ENCODE results near the gene MTARC2.
A peak's percentile ranks its signal among the peaks of the same experiment; 100 is the strongest.

MTARC2 gene

GRCh38 chr1:220768126-220768601 lies 20.0 kb downstream of the MTARC2 start:
- no peak for DNase-seq (ENCODE audit: low read depth, low spot score)

- no peak for DNase-seq (ENCODE audit: low read depth, low spot score)
Observed at GRCh38 chr1:220769205-220769604, 21.1 kb downstream of the MTARC2 start.

GRCh38 chr1:220770245-220770913 lies 22.3 kb downstream of the MTARC2 start:
- DNase-seq (ENCODE audit: low read depth, low spot score), result no peak

GRCh38 chr1:220772846-220773245 lies 24.7 kb downstream of the MTARC2 start:
- DNase-seq (ENCODE audit: low read depth, low spot score), result no peak

- DNase-seq (ENCODE audit: low read depth, low spot score), result peak; percentile 52
Observed at GRCh38 chr1:220775240-220775853, 27.2 kb downstream of the MTARC2 start.

GRCh38 chr1:220776254-220776653 lies 28.1 kb downstream of the MTARC2 start:
- no peak for DNase-seq (ENCODE audit: low read depth, low spot score)

GRCh38 chr1:220776720-220777326 lies 28.7 kb downstream of the MTARC2 start:
- DNase-seq (ENCODE audit: low read depth, low spot score), result peak; percentile 91

GRCh38 chr1:220783453-220783852 lies 35.3 kb downstream of the MTARC2 start:
- DNase-seq (ENCODE audit: low read depth, low spot score), result no peak

- peak; percentile 16 for DNase-seq (ENCODE audit: low read depth, low spot score)
Observed at GRCh38 chr1:220784751-220785150, 36.6 kb downstream of the MTARC2 start.

GRCh38 chr1:220785166-220786056 lies 37.3 kb downstream of the MTARC2 start:
- peak; percentile 17 for DNase-seq (ENCODE audit: low read depth, low spot score)

- no peak for DNase-seq (ENCODE audit: low read depth, low spot score)
Observed at GRCh38 chr1:220786057-220786336, 37.9 kb downstream of the MTARC2 start.

- peak; percentile 79 for DNase-seq (ENCODE audit: low read depth, low spot score)
Observed at GRCh38 chr1:220786337-220787068, 38.4 kb downstream of the MTARC2 start, which contains the start of gene MTARC1. TSS of gene MTARC1 (plus strand) at chr1:220786913. CDS start at chr1:220786945, 32 bp downstream.

GRCh38 chr1:220787069-220787619 lies 39.0 kb downstream of the MTARC2 start:
- DNase-seq (ENCODE audit: low read depth, low spot score), result peak; percentile 79

- DNase-seq (ENCODE audit: low read depth, low spot score), result no peak
Observed at GRCh38 chr1:220788900-220789299, 40.8 kb downstream of the MTARC2 start.

GRCh38 chr1:220789532-220790147 lies 41.5 kb downstream of the MTARC2 start:
- no peak for DNase-seq (ENCODE audit: low read depth, low spot score)

- DNase-seq (ENCODE audit: low read depth, low spot score), result no peak
Observed at GRCh38 chr1:220791285-220791684, 43.2 kb downstream of the MTARC2 start.

GRCh38 chr1:220791956-220792355 lies 43.8 kb downstream of the MTARC2 start:
- no peak for DNase-seq (ENCODE audit: low read depth, low spot score)

GRCh38 chr1:220796530-220796929 lies 48.4 kb downstream of the MTARC2 start:
- DNase-seq (ENCODE audit: low read depth, low spot score), result no peak

- DNase-seq (ENCODE audit: low read depth, low spot score), result no peak
Observed at GRCh38 chr1:220797044-220797443, 48.9 kb downstream of the MTARC2 start.

- DNase-seq (ENCODE audit: low read depth, low spot score), result no peak
Observed at GRCh38 chr1:220797553-220797952, 49.4 kb downstream of the MTARC2 start.

GRCh38 chr1:220798338-220798737 lies 50.2 kb downstream of the MTARC2 start:
- DNase-seq (ENCODE audit: low read depth, low spot score), result no peak

All from ELF-1 (cell line).